IMR-90 (cell line): ENCODE data around the gene TRPC4. TPM values are rescaled to one million over a fixed set of nuclear protein-coding genes. Genes with fewer than 3 reads are reported as not detected.

Source experiments
- ATAC-seq: fragments of 200-7000 bp; cut with Tn5 transposase; 2 replicates; pipeline ENCODE4 v1.9.1; 2020; ENCODE audit warnings: low read depth, mild to moderate bottlenecking, moderate library complexity
- BruUV-seq: library from RNA; stranded (reverse); fragments of 400-500 nt; replicated peaks from 2 replicates; lab custom pipeline; 2021; lab: Mats Ljungman, UMichigan
- CTCF ChIA-PET: fragments of 300-600 bp; formaldehyde crosslinking; extraction: SDS; loops from one replicate; lab custom pipeline; 2021; ENCODE audit warnings: antibody characterized with exemption; lab: Yijun Ruan, JAX
- POLR2A ChIA-PET: fragments of 300-600 bp; sonication (Branson Sonifier 250); formaldehyde crosslinking; loops from one replicate; lab custom pipeline; 2022; ENCODE audit warnings: antibody characterized with exemption; ENCODE audit not compliant: unreplicated experiment; lab: Charles Lee
- DNase-seq: peaks from one replicate; pipeline ENCODE4 v3.0.0; 2013
- H2AFZ ChIP-seq: replicated peaks from 2 replicates; pipeline ENCODE3; 2013; ENCODE audit warnings: low read length, mild to moderate bottlenecking; ENCODE audit not compliant: poor library complexity
- H2AK5ac ChIP-seq: 2 replicates; pipeline ENCODE4 v1.6.1; 2013; ENCODE audit warnings: low read depth, low read length, inconsistent platforms
- H2AK9ac ChIP-seq: replicated peaks from 2 replicates; pipeline ENCODE3; 2013; ENCODE audit warnings: mild to moderate bottlenecking, low read depth, low read length, moderate library complexity; ENCODE audit not compliant: poor library complexity
- H2BK120ac ChIP-seq: 2 replicates; pipeline ENCODE4 v1.6.1; 2013; ENCODE audit warnings: low read depth, low read length, inconsistent platforms
- H2BK15ac ChIP-seq: 3 replicates; pipeline ENCODE4 v1.6.1; 2013; ENCODE audit warnings: low read depth, low read length, inconsistent platforms
- H2BK20ac ChIP-seq: 2 replicates; pipeline ENCODE4 v1.6.1; 2013; ENCODE audit warnings: low read depth, mild to moderate bottlenecking, inconsistent platforms, low read length, moderate library complexity
- H2BK5ac ChIP-seq: 2 replicates; pipeline ENCODE4 v1.6.1; 2013; ENCODE audit warnings: mild to moderate bottlenecking, low read depth, low read length, inconsistent platforms; ENCODE audit not compliant: poor library complexity, severe bottlenecking
- H3K14ac ChIP-seq: replicated peaks from 2 replicates; pipeline ENCODE4 v1.6.1; 2013; ENCODE audit warnings: low read depth, low read length, inconsistent platforms
- H3K18ac ChIP-seq: 2 replicates; pipeline ENCODE4 v1.6.1; 2013; ENCODE audit warnings: low read depth, low read length, control low read depth
- H3K23ac ChIP-seq: 2 replicates; pipeline ENCODE4 v1.6.1; 2013; ENCODE audit warnings: low read depth, low read length, inconsistent platforms
- H3K27ac ChIP-seq: 2 replicates; pipeline ENCODE4 v1.5.1; 2013; ENCODE audit warnings: mild to moderate bottlenecking, control low read depth, low read length; ENCODE audit not compliant: insufficient read depth
- H3K27me3 ChIP-seq: 2 replicates; pipeline ENCODE4 v1.6.1; 2013; ENCODE audit warnings: low read length; ENCODE audit not compliant: control insufficient read depth, insufficient read depth
- H3K36me3 ChIP-seq: 2 replicates; pipeline ENCODE4 v1.6.1; 2013; ENCODE audit warnings: low read length, mixed read lengths; ENCODE audit not compliant: control insufficient read depth, insufficient read depth
- H3K4ac ChIP-seq: 2 replicates; pipeline ENCODE4 v1.6.1; 2013; ENCODE audit warnings: low read depth, low read length, inconsistent platforms
- H3K4me1 ChIP-seq: 2 replicates; pipeline ENCODE4 v1.6.1; 2013; ENCODE audit warnings: low read length, mixed read lengths; ENCODE audit not compliant: control insufficient read depth, insufficient read depth
- H3K4me2 ChIP-seq: 2 replicates; pipeline ENCODE4 v1.6.1; 2013; ENCODE audit warnings: low read depth, mild to moderate bottlenecking, control low read depth, low read length, moderate library complexity
- H3K4me3 ChIP-seq: 2 replicates; pipeline ENCODE4 v1.5.1; 2013; ENCODE audit warnings: low read depth, mild to moderate bottlenecking, control low read depth, low read length, moderate library complexity; ENCODE audit not compliant: insufficient read depth
- H3K56ac ChIP-seq: 2 replicates; pipeline ENCODE4 v1.6.1; 2013; ENCODE audit warnings: low read length, inconsistent platforms; ENCODE audit not compliant: insufficient read depth; ENCODE audit errors: extremely low read depth
- H3K79me1 ChIP-seq, 2 experiments: 2 replicates each; pipeline ENCODE4 v1.6.1; 2013; ENCODE audit warnings: low read length in 2 of 2, inconsistent platforms in 1 of 2, low read depth in 1 of 2
- H3K9ac ChIP-seq: 2 replicates; pipeline ENCODE4 v1.6.1; 2013; ENCODE audit warnings: low read depth, low read length, control low read depth
- H3K9me1 ChIP-seq: 2 replicates; pipeline ENCODE4 v1.6.1; 2013; ENCODE audit warnings: low read length, inconsistent platforms; ENCODE audit not compliant: insufficient read depth
- H3K9me3 ChIP-seq: 2 replicates; pipeline ENCODE4 v1.6.1; 2013; ENCODE audit warnings: low read length; ENCODE audit not compliant: control insufficient read depth, insufficient read depth
- H4K20me1 ChIP-seq: 2 replicates; pipeline ENCODE4 v1.6.1; 2013; ENCODE audit warnings: low read length, inconsistent platforms; ENCODE audit not compliant: insufficient read depth
- H4K5ac ChIP-seq: 2 replicates; pipeline ENCODE4 v1.6.1; 2013; ENCODE audit warnings: mild to moderate bottlenecking, low read depth, low read length, control low read depth
- H4K8ac ChIP-seq, 2 experiments: 2 replicates each; pipeline ENCODE4 v1.6.1; 2013; ENCODE audit warnings: low read depth in 2 of 2, low read length in 2 of 2, control low read depth in 1 of 2, inconsistent platforms in 1 of 2
- H4K91ac ChIP-seq: 2 replicates; pipeline ENCODE4 v1.6.1; 2013; ENCODE audit warnings: low read depth, low read length, inconsistent platforms; ENCODE audit not compliant: insufficient read depth
- CEBPB ChIP-seq: IDR thresholded peaks from 2 replicates; pipeline ENCODE4 v1.6.1; 2012; ENCODE audit warnings: low read depth, low read length, improper control_type of control experiment
- CHD1 ChIP-seq: IDR thresholded peaks from 2 replicates; pipeline ENCODE4 v1.6.1; 2012; ENCODE audit warnings: low read depth, low read length, improper control_type of control experiment
- FOS ChIP-seq: fragments of 150-350 bp; IDR thresholded peaks from 2 replicates; pipeline ENCODE4 v1.6.1; 2016; ENCODE audit warnings: low read depth, low read length
- MAFK ChIP-seq: IDR thresholded peaks from 2 replicates; pipeline ENCODE4 v1.6.1; 2012; ENCODE audit warnings: low read depth, low read length, improper control_type of control experiment
- MAZ ChIP-seq: IDR thresholded peaks from 2 replicates; pipeline ENCODE4 v1.6.1; 2012; ENCODE audit warnings: low read depth, mild to moderate bottlenecking, low read length, improper control_type of control experiment, moderate library complexity, borderline replicate concordance
- NFE2L2 ChIP-seq: fragments of 150-350 bp; IDR thresholded peaks from 2 replicates; pipeline ENCODE4 v1.6.1; 2016; ENCODE audit warnings: low read depth, mild to moderate bottlenecking, low read length
- RAD21 ChIP-seq: IDR thresholded peaks from 2 replicates; pipeline ENCODE4 v1.6.1; 2012; ENCODE audit warnings: low read length, improper control_type of control experiment
- RFX5 ChIP-seq: IDR thresholded peaks from 2 replicates; pipeline ENCODE4 v1.8.0; 2012; ENCODE audit warnings: low read depth, mild to moderate bottlenecking, low read length, moderate library complexity
- SMC3 ChIP-seq: fragments of 150-350 bp; IDR thresholded peaks from 2 replicates; pipeline ENCODE4 v1.6.1; 2016; ENCODE audit warnings: low read depth, mild to moderate bottlenecking, antibody characterized with exemption, low read length, moderate library complexity
- WGBS, 2 experiments: methylation state at CpG; one replicate each; pipeline versions ENCODE4 v1.1.5 to v1.1.7; 2013; ENCODE audit warnings: missing lambda C conversion rate in 2 of 2; ENCODE audit not compliant: insufficient read length in 1 of 2; ENCODE audit errors: extremely low coverage in 2 of 2; 5-methylcytosine and 5-hydroxymethylcytosine counted together
- dilution Hi-C: fragments of 300-500 bp; cut with HindIII; formaldehyde crosslinking; loops from one replicate; pipeline ENCODE4 v1.14.3; 2018; ENCODE audit warnings: low sequenced_read_pairs; ENCODE audit not compliant: unreplicated experiment
- in situ Hi-C: fragments of 300-500 bp; cut with MboI; formaldehyde crosslinking; loops from 3 replicates; pipeline ENCODE4 v1.14.3; 2019; ENCODE audit warnings: low sequenced_read_pairs, inconsistent platforms, mixed read lengths
- intact Hi-C: fragments of 100-400 bp; cut with micrococcal nuclease; formaldehyde crosslinking; loops from 2 replicates; pipeline ENCODE4 v1.10.0; 2022
- polyA plus RNA-seq, 3 experiments: library from polyadenylated mRNA; depleted of rRNA; stranded (reverse); fragments of >200 nt; gene quantifications; 2 replicates each; pipeline ENCODE4 v1.2.3, GENCODE V29; 2012; ENCODE audit warnings: low replicate concordance in 1 of 3
- total RNA-seq: library from RNA; depleted of rRNA; stranded (reverse); fragments of >200 nt; gene quantifications from 2 replicates; pipeline ENCODE4 v1.2.3, GENCODE V29; 2012
- TF ChIP-seq, protein P1 (sequence below): fragments of 150-350 bp; IDR thresholded peaks from 2 replicates; pipeline ENCODE4 v1.6.1; 2016; ENCODE audit warnings: low read depth, mild to moderate bottlenecking, low read length, moderate library complexity, borderline replicate concordance

The TRPC4 gene
- total and polyA plus RNA-seq, 2 of the 4 experiments (the other 2 are of a cell fraction) = 1.9 to 5.2 TPM

GRCh38 chr13:37747071-37747612, 122.4 kb downstream of the TRPC4 start:
- intact Hi-C loops = no loop called here
- Histone ChIP-seq H3K27ac (no peak overlapping the region), H3K4me2 (no peak overlapping the region)

More at GRCh38 chr13:37747071-37747612, 122.4 kb downstream of the TRPC4 start:
- H3K18ac ChIP-seq = no peak overlapping the region; the same call in 1 of the 2 replicates
- H2AK5ac ChIP-seq = no peak overlapping the region
- WGBS, 2 experiments = no CpG with 5 or more reads among the region's 5 CpGs
- no TSS peak for BruUV-seq
- H3K36me3 ChIP-seq = no peaks in the 10 kb centered on the region
- no peak overlapping the region for H4K5ac ChIP-seq
- H2AFZ ChIP-seq = no peak overlapping the region
- no peak overlapping the region for H3K14ac ChIP-seq
- H3K4me1 ChIP-seq = no peaks in the 10 kb centered on the region; the same call in 1 of the 2 replicates
- no peak overlapping the region for H4K91ac ChIP-seq
- in situ Hi-C loops (no loop called here), dilution Hi-C loops (no loop called here)
- ATAC-seq = peak; percentile 83
- H4K8ac ChIP-seq = no peak overlapping the region
- peak overlapping the region; percentile 9 for H2BK5ac ChIP-seq
- TF ChIP-seq MAZ = no peak
- TF ChIP-seq RFX5 = no peak
- peak; percentile 74 for TF ChIP-seq NFE2L2
- no peak for TF ChIP-seq CHD1
- no peak for TF ChIP-seq SMC3
- no peak for TF ChIP-seq CEBPB
- peak; percentile 73 for TF ChIP-seq FOS
- TF ChIP-seq, protein P1, sequence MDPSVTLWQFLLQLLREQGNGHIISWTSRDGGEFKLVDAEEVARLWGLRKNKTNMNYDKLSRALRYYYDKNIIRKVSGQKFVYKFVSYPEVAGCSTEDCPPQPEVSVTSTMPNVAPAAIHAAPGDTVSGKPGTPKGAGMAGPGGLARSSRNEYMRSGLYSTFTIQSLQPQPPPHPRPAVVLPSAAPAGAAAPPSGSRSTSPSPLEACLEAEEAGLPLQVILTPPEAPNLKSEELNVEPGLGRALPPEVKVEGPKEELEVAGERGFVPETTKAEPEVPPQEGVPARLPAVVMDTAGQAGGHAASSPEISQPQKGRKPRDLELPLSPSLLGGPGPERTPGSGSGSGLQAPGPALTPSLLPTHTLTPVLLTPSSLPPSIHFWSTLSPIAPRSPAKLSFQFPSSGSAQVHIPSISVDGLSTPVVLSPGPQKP = no peak
- TF ChIP-seq MAFK = peak; percentile 63
- no peak for TF ChIP-seq RAD21
- H3K56ac ChIP-seq = no peak overlapping the region
- H3K9ac ChIP-seq = no peak overlapping the region
- H2BK15ac ChIP-seq = no peak overlapping the region
- no peaks in the 10 kb centered on the region for H4K20me1 ChIP-seq
- H3K4ac ChIP-seq = no peak overlapping the region
- no peaks in the 10 kb centered on the region; a peak in 1 of 4 replicates for H3K79me1 ChIP-seq
- no peak overlapping the region for H2AK9ac ChIP-seq
- no peak overlapping the region for H2BK120ac ChIP-seq
- peak; percentile 87 for DNase-seq
- no peaks in the 10 kb centered on the region for H3K27me3 ChIP-seq
- no peak overlapping the region for H3K23ac ChIP-seq
- no peaks in the 10 kb centered on the region for H3K9me3 ChIP-seq
- H3K4me3 ChIP-seq = no peak overlapping the region
- H3K9me1 ChIP-seq = peaks cover 4% of the 10 kb centered on the region; the same call in 1 of the 2 replicates
- ChIA-PET CTCF (no interaction called here), POLR2A (no interaction called here)
- H2BK20ac ChIP-seq = no peak overlapping the region
